GM12878 (cell line): ENCODE measurements around the gene PRR7. TPM values are rescaled to one million over a fixed set of nuclear protein-coding genes. Genes with fewer than 3 reads are reported as not detected.

Source experiments
- ATAC-seq: fragments of 200-7000 bp; cut with Tn5 transposase; 3 replicates; pipeline ENCODE4 v1.9.1; 2020; ENCODE audit warnings: mild to moderate bottlenecking, moderate library complexity
- BruUV-seq: library from RNA; stranded (reverse); fragments of 400-500 nt; replicated peaks from 2 replicates; lab custom pipeline; 2021; lab: Mats Ljungman, UMichigan
- CTCF ChIA-PET: fragments of 300-600 bp; sonication (Branson Sonifier 250); formaldehyde crosslinking; extraction: SDS; loops from one replicate; lab custom pipeline; 2021; ENCODE audit warnings: inconsistent platforms; lab: Yijun Ruan, JAX
- POLR2A ChIA-PET: fragments of 350-600 bp; formaldehyde crosslinking; extraction: SDS; loops from one replicate; lab custom pipeline; 2021; ENCODE audit warnings: inconsistent platforms; lab: Charles Lee
- RAD21 ChIA-PET: fragments of 300-600 bp; sonication (Branson Sonifier 250); formaldehyde crosslinking; loops from one replicate; lab custom pipeline; 2023; ENCODE audit warnings: antibody characterized with exemption; ENCODE audit not compliant: unreplicated experiment; lab: Charles Lee
- SMC1A ChIA-PET: fragments of 300-600 bp; sonication (Branson Sonifier 250); formaldehyde crosslinking; loops from one replicate; lab custom pipeline; 2023; ENCODE audit not compliant: unreplicated experiment, uncharacterized antibody; lab: Charles Lee
- DNase-seq: peaks from one replicate; pipeline ENCODE4 v3.0.0-alpha.2; 2011; ENCODE audit warnings: low read depth, low spot score
- FAIRE-seq: peaks from 3 replicates; lab custom pipeline; 2011; peaks lifted over from hg19 to GRCh38; lab: Jason Lieb, UNC
- H2AFZ ChIP-seq: 2 replicates; pipeline ENCODE4 v1.6.0; 2011; ENCODE audit warnings: low read depth, low read length, control low read depth; ENCODE audit not compliant: control insufficient read depth
- H3K27ac ChIP-seq: 2 replicates; pipeline ENCODE4 v1.5.1; 2011; ENCODE audit warnings: control low read depth; ENCODE audit not compliant: control insufficient read depth, insufficient read depth
- H3K27me3 ChIP-seq, 2 experiments: replicated peaks in 1 of 2; 2 replicates each; pipeline versions ENCODE4 v1.6.0 to v1.6.1; 2011; ENCODE audit warnings: low read length in 1 of 2; ENCODE audit not compliant: control insufficient read depth in 2 of 2, insufficient read depth in 2 of 2
- H3K36me3 ChIP-seq, 2 experiments: 2 replicates each; pipeline ENCODE4 v1.5.1; 2011; ENCODE audit warnings: low read length in 1 of 2; ENCODE audit not compliant: control insufficient read depth in 2 of 2, insufficient read depth in 2 of 2
- H3K4me1 ChIP-seq: 2 replicates; pipeline ENCODE4 v1.6.1; 2011; ENCODE audit warnings: mild to moderate bottlenecking, low read length, moderate library complexity, mixed read lengths; ENCODE audit not compliant: control insufficient read depth, insufficient read depth
- H3K4me2 ChIP-seq: 2 replicates; pipeline ENCODE4 v1.6.0; 2011; ENCODE audit warnings: control low read depth; ENCODE audit not compliant: control insufficient read depth, insufficient read depth
- H3K4me3 ChIP-seq: fragments of 200-600 bp; sonication (generic); 2 replicates; pipeline ENCODE4 v1.5.1; 2016
- H3K79me2 ChIP-seq: 2 replicates; pipeline ENCODE4 v1.6.0; 2011; ENCODE audit warnings: low read length; ENCODE audit not compliant: control insufficient read depth, insufficient read depth
- H3K9ac ChIP-seq: 2 replicates; pipeline ENCODE4 v1.8.0; 2011; ENCODE audit warnings: low read length, control low read depth, mixed read lengths; ENCODE audit not compliant: control insufficient read depth, insufficient read depth
- H3K9me3 ChIP-seq: replicated peaks from 3 replicates; pipeline ENCODE4 v1.5.1; 2011; ENCODE audit warnings: mild to moderate bottlenecking, low read length; ENCODE audit not compliant: control insufficient read depth, insufficient read depth
- H4K20me1 ChIP-seq: 2 replicates; pipeline ENCODE4 v1.6.0; 2011; ENCODE audit not compliant: control insufficient read depth, insufficient read depth
- BRCA1 ChIP-seq: IDR thresholded peaks from 2 replicates; pipeline ENCODE4 v1.6.1; 2011; ENCODE audit warnings: low read depth, low read length, improper control_type of control experiment
- HDAC6 ChIP-seq: fragments of 200-600 bp; sonication (generic); IDR thresholded peaks from one replicate; pipeline ENCODE4 v1.8.0; 2017; ENCODE audit warnings: antibody characterized with exemption; ENCODE audit not compliant: unreplicated experiment
- MEF2B ChIP-seq: fragments of 450-650 bp; IDR thresholded peaks from 2 replicates; pipeline ENCODE4 v1.6.1; 2018; ENCODE audit warnings: mild to moderate bottlenecking, moderate library complexity; ENCODE audit not compliant: partially characterized antibody, poor library complexity, severe bottlenecking
- NFIC ChIP-seq: IDR thresholded peaks from 2 replicates; pipeline ENCODE4 v1.6.1; 2012; ENCODE audit warnings: low read depth, mild to moderate bottlenecking, inconsistent platforms, low read length, moderate library complexity
- NR2C2 ChIP-seq: IDR thresholded peaks from 2 replicates; pipeline ENCODE4 v1.6.1; 2011; ENCODE audit warnings: borderline replicate concordance, low read depth; ENCODE audit not compliant: control insufficient read depth, insufficient read length
- PAX8 ChIP-seq: fragments of 450-650 bp; IDR thresholded peaks from 2 replicates; pipeline ENCODE4 v1.6.1; 2017; ENCODE audit warnings: mild to moderate bottlenecking, moderate library complexity
- POU2F2 ChIP-seq: IDR thresholded peaks from 3 replicates; pipeline ENCODE4 v1.6.1; 2011; ENCODE audit warnings: low read depth, mild to moderate bottlenecking, low read length, borderline replicate concordance
- SMARCA5 ChIP-seq: fragments of 450-650 bp; IDR thresholded peaks from 2 replicates; pipeline ENCODE4 v1.6.1; 2017; ENCODE audit warnings: mild to moderate bottlenecking
- ZBTB40 ChIP-seq: fragments of 450-650 bp; IDR thresholded peaks from 2 replicates; pipeline ENCODE4 v1.6.1; 2016; ENCODE audit warnings: mild to moderate bottlenecking, moderate library complexity, borderline replicate concordance
- WGBS: methylation state at CpG from one replicate; pipeline ENCODE4 v1.1.6; 2016; ENCODE audit warnings: low lambda C conversion rate; ENCODE audit not compliant: insufficient replicate concordance, insufficient coverage; ENCODE audit errors: missing lambda C conversion rate; 5-methylcytosine and 5-hydroxymethylcytosine counted together
- in situ Hi-C: fragments of 300-500 bp; cut with MboI; formaldehyde crosslinking; loops from 9 replicates; pipeline ENCODE4 v1.14.3; 2018; ENCODE audit warnings: mixed read lengths
- intact Hi-C: fragments of 100-400 bp; cut with micrococcal nuclease; formaldehyde crosslinking; loops from one replicate; pipeline ENCODE4 v1.14.2; 2022; ENCODE audit not compliant: unreplicated experiment
- polyA plus RNA-seq, 11 experiments: library from polyadenylated mRNA; depleted of rRNA in 4 of 11; unstranded in 6 of 11; stranded (reverse) in 5 of 11; fragments of >200 nt; fragmentation: Nextera tagmentation in 4 of 11; fragmentation: Illumina TruSeq in 1 of 11; extraction: Ambion mirVana in 4 of 11; extraction: Trizol in 1 of 11; gene quantifications; 1 replicate in 1 of 11; 2 replicates in 10 of 11; pipeline versions ENCODE4 v1.2.1 to v1.2.3, GENCODE V29; 2011 to 2016; ENCODE audit warnings: inconsistent platforms in 2 of 11, missing spikeins in 2 of 11, low read depth in 1 of 11
- total RNA-seq, 4 experiments: library from RNA; depleted of rRNA in 3 of 4; stranded (reverse); fragments of >200 nt in 3 of 4; fragmentation: Illumina TruSeq in 1 of 4; extraction: Trizol in 1 of 4; gene quantifications; 2 replicates each; pipeline versions ENCODE4 v1.2.1 to v1.2.3, GENCODE V29; 2013 to 2021

PRR7 gene
- total and polyA plus RNA-seq, 10 of the 15 experiments (the other 5 are each of a cell fraction or from before 2014, with no cell fraction given), result 0.09 to 18.8 (median 4.6) TPM; not detected in 2

GRCh38 chr5:177492841-177493240 is 46.2 kb downstream of the PRR7 start (continued):
- TF ChIP-seq ZBTB40 (no peak), POU2F2 (no peak)

DNA sequence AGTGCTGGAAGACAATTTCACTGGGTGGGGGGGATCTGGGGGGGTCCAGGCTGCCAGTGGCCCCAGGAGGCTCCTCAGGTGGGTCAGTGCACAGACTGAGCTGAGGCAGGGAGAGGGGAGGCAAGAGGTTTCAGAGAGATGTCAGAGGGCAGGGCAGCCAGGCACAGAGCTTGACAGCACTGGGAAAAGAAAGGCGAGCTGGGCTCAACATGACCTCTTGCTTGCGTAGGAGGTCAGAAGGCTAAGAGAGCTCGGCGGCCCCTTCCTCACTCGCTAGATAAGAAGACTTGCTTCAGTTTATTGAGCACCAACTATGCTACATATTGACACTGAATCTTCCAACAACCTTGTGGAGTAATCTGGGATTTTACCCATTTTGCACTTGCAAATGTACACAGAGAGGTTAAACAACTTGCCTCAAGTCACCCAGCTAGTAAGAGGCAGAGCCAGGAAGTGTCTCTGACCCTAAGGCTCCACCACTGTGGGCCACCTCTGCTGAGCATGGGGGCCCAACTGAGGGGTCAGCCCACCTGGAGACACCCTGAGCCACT is 47.3 kb downstream of the PRR7 start:
- DNase-seq, result no peak
- Histone ChIP-seq H3K4me3 (no peak overlapping the region), H3K79me2 (peaks cover 6% of the 10 kb centered on the region), H3K4me1 (peaks cover 26% of the 10 kb centered on the region), H3K36me3 (peaks cover 0 to 6% of the 10 kb centered on the region in 2 experiments; a peak in 2 of 4 replicates), H3K27ac (peak overlapping the region; percentile 11), H2AFZ (no peak overlapping the region), H3K9ac (no peak overlapping the region), H4K20me1 (no peaks in the 10 kb centered on the region), H3K4me2 (peak overlapping the region; percentile 54), H3K9me3 (no peaks in the 10 kb centered on the region), H3K27me3 (no peaks in the 10 kb centered on the region; a peak in 1 of 4 replicates)
- ATAC-seq, result no peak
- no peak for FAIRE-seq
- in situ Hi-C loops (no loop called here), intact Hi-C loops (no loop called here)
- TF ChIP-seq NR2C2 (no peak), PAX8 (no peak), HDAC6 (no peak), BRCA1 (no peak), MEF2B (no peak), NFIC (no peak), SMARCA5 (no peak)
- ChIA-PET RAD21 (interaction anchor here (1.3 to 2.8 kb wide), 5 partner anchors 14 to 104 kb away, joined by 3 to 17 read pairs (median 4); no protein-coding TSS in a partner anchor), POLR2A (interaction anchor here (0.6 to 1.7 kb wide), 6 partner anchors 15 to 79 kb away, joined by 3 to 5 read pairs (median 4); partner anchors contain the start of gene DOK3), CTCF (interaction anchor here (0.9 to 4.9 kb wide), 11 partner anchors 8 to 102 kb away, joined by 3 to 36 read pairs (median 6); partner anchors contain the start of gene DOK3), SMC1A (interaction anchor here (1.1 to 1.3 kb wide), 2 partner anchors 16 to 36 kb away, joined by 3 to 4 read pairs; no protein-coding TSS in a partner anchor)
- BruUV-seq, result no TSS peak
- WGBS, result 89% methylated on average over 5 of the region's 5 CpGs
